ENCODE measurements around the gene PDE4DIP. TPM values are rescaled to one million over a fixed set of nuclear protein-coding genes. Genes with fewer than 3 reads are reported as not detected.
"Not testable (repeated sequence)": the region's sequence is repeated elsewhere in the genome, so short reads cannot be mapped to it uniquely, and the experiment has no call there.

The PDE4DIP gene
- total RNA-seq, 1 donor, result 228 TPM

DNA sequence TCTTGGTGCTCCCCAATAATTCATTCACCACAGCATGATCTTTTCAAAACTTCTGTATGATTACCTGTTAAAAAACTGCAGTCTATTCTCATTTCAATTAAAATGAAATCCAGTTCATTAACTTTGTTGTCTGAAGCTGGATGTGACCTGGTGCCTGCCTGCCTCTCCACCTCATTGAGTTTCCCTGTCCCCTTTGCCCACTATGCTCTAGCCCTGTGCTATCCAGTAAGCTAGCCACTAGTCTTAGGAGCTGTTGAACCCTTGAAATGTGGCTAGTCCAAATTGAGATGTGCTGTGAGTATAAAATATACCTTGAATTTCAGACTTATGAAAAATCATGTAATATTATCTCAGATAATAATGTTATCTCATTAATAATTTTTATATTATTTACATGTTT, 114.1 kb downstream of the PDE4DIP start:
- not testable (repeated sequence) for H3K4me3 ChIP-seq (ENCODE audit: low read depth, low read length); DNase-seq (ENCODE audit: low read depth)

DNA sequence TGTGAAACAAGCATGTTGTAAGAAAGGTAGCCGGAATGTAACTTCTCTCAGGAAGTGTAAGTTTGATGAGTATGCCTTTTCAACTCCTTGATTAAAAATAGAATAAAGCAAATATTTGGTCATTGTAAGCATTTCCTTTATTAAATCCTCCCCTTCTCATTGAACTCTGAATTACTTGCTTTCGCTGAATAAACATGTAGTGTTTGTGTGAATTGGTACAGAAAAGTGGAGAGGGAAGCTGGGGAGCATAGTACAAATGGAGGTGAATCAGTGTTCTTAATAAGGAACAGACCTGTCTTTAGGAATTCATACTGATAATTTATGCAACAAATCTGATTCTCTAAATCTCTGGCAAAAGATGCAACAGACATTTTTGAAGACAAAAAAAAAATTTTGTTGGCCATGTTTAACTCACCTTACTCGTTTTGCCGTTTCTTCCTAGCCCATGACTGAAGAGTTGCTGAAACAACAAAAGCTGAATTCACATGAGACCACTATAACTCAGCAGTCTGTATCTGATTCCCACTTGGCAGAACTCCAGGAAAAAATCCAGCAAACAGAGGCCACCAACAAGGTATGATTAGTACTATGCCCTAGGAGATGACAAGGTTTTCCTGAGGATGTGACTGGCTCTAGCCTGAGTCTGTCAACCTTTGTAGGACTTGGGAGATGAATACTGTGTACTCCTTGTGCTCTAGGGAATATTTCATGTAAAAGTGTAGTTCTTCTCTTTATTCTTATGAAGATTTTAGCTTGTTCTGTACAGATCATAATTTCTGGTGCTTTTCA, 116.2 kb downstream of the PDE4DIP start:
- H3K4me3 ChIP-seq (ENCODE audit: low read depth, low read length); DNase-seq (ENCODE audit: low read depth): not testable (repeated sequence)

DNA sequence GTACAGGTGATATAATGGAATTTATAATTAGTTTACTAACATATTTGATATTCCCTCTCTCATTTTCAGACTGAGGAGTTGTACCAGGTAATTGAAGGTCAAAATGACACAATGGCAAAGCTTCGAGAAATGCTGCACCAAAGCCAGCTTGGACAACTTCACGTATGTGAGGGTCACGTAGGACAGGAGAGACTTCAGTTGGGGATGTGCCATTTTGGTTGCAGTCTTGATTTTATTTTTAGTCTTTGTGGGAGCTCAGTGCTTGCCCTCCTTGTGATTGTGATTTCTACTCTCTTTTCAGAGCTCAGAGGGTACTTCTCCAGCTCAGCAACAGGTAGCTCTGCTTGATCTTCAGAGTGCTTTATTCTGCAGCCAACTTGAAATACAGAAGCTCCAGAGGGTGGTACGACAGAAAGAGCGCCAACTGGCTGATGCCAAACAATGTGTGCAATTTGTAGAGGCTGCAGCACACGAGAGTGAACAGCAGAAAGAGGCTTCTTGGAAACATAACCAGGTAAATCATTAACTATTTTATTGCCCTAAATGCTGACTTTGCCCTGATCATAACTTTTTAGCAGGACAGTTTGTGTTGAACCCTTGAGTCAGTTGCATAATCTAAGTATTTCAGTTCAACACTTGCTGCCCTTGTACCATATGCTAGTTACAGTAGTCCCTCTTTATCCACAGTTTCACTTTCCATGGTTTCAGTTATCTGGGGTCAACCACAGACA, 118.1 kb downstream of the PDE4DIP start:
- DNase-seq (ENCODE audit: low read depth); H3K4me3 ChIP-seq (ENCODE audit: low read depth, low read length): not testable (repeated sequence)

DNA sequence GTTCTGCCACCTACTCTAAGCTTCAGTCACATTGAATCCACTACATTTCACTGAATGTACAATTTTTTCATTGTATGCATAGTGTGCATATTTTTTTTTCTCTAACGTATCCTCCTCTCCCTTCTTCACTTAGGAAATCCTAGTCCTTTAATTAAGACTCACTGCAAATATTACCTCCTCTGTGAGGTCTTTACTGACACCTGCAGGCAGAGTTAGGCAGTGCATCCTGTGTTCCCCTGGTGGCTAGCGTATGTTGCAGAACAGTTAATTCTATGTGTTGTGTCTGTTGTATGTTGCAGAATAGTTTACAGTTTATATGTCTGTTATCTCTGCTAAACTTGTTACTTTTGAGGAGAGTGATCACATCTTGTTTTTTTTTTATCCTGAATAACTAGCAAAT, 121.9 kb downstream of the PDE4DIP start:
- DNase-seq (ENCODE audit: low read depth); H3K4me3 ChIP-seq (ENCODE audit: low read depth, low read length): not testable (repeated sequence)

DNA sequence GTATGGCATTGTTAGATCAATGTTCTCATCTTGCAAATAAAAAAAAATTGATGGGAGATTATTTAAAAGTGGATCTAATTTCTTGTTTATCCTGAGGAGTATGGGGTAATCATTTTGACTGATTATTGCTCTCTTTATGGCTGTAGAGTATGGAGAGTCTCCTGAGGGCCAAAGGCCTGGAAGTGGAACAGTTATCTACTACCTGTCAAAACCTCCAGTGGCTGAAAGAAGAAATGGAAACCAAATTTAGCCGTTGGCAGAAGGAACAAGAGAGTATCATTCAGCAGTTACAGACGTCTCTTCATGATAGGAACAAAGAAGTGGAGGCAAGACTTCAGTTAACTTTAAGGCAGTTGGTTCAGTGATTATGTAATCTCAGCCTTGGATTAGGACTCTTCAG, 123.4 kb downstream of the PDE4DIP start:
- not testable (repeated sequence) for DNase-seq (ENCODE audit: low read depth); H3K4me3 ChIP-seq (ENCODE audit: low read depth, low read length)

DNA sequence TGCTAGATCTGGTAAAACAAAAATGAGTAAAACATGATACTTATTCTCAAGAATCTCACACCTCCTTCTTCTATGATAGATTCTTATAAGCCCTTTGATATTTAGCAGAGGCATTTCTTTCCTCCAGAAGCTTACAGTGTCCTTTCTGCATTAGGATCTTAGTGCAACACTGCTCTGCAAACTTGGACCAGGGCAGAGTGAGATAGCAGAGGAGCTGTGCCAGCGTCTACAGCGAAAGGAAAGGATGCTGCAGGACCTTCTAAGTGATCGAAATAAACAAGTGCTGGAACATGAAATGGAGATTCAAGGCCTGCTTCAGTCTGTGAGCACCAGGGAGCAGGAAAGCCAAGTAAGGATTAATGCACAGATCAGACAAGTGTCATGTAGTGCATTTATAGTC, 124.5 kb downstream of the PDE4DIP start:
- not testable (repeated sequence) for H3K4me3 ChIP-seq (ENCODE audit: low read depth, low read length); DNase-seq (ENCODE audit: low read depth)

DNA sequence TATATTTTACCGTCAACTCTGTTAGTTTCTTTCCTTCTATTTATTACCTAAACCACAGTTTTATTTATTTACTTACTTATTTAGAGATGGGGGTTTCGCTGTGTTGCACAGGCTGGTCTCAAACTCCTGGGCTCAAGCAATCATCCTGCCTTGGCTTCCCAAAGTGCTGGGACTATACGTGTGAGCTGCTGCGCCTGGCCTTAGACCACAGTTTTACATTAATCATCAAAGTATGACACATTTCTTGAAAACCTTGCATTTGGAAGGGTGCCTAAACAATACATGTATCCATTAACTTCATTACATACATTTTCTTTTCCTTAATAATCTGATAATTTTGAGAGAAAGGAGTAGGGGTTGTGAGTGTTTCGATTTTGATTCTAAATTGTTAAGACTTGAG, 124.9 kb downstream of the PDE4DIP start:
- not testable (repeated sequence) for H3K4me3 ChIP-seq (ENCODE audit: low read depth, low read length); DNase-seq (ENCODE audit: low read depth)

DNA sequence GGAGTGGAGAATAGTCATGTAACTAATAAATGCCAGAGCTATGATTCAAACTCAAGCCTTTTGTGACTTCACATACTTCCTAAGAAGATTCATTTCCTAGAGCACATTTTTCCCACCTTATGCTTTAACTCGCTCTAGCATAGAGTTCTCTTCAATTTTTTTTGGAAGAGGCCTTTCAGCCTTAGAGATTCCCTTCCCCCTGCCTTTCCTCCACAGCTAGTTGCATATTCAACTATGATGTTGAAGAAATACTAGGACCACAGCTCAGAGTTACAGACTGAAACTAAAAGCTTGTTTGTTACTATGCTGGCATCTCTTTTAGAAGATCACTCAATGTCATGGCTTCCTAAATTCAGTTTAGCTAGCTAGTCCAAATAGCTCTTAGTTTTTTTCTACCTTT, 131.2 kb downstream of the PDE4DIP start:
- H3K4me3 ChIP-seq (ENCODE audit: low read depth, low read length), result not testable (repeated sequence)
- peak; percentile 63 for DNase-seq (ENCODE audit: low read depth)

DNA sequence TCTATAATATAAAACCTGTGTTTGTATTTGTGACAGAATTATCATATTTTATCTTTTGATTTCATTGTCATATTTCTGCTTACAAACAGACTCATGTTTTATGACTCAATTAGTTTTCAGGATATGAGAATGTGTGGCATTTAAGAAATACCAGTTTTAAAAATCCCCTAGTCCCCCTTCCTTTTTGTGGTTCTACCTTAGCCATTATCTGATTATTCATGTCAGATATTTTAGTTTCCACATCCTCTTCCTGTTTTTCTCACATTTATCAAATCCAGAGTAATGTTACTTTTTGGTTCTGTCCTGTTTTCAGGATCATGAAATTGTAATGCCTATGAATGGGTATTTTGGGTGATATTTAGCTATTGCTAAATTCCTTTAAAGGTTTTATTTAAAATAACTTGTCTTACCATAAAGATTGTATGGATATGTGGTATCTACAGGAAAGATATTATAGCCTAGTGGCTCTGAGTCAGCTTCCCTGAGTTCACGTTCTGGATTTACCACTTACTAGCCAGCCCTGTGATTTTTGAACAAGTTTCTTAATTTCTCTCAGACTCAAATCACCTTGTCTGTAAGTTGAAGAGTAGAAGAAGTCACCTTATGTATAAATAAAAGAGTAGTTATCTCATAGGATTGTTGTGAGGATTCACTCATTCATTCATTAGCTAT, 131.8 kb downstream of the PDE4DIP start:
- peak; percentile 6 for DNase-seq (ENCODE audit: low read depth)
- H3K4me3 ChIP-seq (ENCODE audit: low read depth, low read length), result not testable (repeated sequence)

DNA sequence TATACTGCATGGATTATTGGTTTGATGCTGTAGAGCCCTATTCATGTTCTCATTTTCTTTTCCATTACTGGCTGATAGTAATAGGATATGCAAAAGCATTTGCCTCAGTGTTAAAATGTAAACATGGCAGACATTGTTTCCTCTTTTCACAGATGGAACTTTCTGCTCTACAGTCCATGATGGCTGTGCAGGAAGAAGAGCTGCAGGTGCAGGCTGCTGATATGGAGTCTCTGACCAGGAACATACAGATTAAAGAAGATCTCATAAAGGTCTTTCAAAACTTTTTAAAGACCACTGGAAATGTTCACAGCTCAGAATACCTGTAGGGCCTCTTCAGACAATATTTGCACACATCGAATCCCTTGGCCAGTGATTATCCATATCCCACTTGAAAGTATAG, 133.6 kb downstream of the PDE4DIP start:
- not testable (repeated sequence) for DNase-seq (ENCODE audit: low read depth); H3K4me3 ChIP-seq (ENCODE audit: low read depth, low read length)

DNA sequence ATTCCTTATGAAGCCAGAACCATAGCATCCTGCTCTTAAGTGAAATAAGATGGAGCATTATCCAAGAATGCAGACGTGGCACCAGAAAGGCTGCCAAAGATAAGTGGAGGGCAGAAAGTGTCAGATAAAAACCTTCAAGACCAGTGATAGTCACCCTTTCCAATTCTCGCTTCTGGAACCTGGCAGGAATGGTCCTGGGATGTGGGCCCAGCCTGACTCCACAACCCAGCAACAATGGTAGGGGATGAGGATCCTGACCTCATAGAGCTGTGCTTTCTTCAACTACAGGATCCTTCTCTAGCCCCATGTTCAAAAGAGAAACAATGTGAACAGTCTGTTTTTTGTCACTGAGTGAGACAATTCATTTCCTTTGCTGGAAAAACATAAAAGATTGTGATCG, 145.2 kb downstream of the PDE4DIP start:
- H3K4me3 ChIP-seq (ENCODE audit: low read depth, low read length), result not testable (repeated sequence)
- peak; percentile 11 for DNase-seq (ENCODE audit: low read depth)

DNA sequence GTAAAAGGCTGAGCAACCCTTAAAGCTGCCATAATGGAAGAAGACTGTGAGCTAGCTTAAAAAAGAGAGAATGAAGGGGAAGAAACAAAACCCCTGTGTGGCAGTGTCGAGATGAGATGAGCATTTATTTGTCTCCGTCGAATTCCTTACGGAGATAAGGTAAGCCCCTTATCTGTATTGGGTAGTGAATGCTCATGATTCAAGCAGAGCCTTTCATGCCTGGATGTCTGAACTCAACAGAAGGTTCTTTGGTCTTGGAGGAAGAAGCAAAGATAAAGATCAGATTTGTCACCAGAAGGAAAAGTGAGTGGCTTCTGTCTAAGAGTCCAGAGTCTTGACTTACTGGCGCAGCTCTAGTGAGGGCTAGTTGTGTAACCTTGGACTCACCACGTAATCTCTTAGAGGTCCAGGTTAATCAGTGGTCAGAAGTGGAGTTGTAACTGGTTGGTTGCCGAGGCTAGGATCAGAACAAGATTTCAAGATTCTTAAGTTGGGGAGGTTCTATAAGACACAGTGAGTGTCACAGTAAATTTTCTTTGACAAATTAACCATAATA, 146.1 kb downstream of the PDE4DIP start:
- not testable (repeated sequence) for H3K4me3 ChIP-seq (ENCODE audit: low read depth, low read length); DNase-seq (ENCODE audit: low read depth)

DNA sequence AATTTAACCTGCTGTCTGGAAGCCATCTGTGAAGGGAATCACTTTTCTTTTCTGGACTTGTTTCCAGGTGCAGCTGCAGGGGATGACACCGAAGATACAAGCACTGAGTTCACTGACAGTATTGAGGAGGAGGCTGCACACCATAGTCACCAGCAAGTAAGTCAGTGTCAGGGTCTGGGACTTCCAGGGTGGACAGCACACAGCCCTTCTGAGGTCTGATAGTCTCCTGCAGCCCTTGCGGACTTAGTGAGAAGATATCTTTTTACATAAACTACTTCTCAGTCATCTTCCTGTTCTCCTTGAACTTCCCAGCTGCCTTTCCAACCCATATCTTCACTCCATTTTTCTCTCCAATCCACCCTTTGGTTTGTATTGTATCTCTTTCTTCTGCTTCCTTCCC, 147.6 kb downstream of the PDE4DIP start:
- not testable (repeated sequence) for H3K4me3 ChIP-seq (ENCODE audit: low read depth, low read length); DNase-seq (ENCODE audit: low read depth)

DNA sequence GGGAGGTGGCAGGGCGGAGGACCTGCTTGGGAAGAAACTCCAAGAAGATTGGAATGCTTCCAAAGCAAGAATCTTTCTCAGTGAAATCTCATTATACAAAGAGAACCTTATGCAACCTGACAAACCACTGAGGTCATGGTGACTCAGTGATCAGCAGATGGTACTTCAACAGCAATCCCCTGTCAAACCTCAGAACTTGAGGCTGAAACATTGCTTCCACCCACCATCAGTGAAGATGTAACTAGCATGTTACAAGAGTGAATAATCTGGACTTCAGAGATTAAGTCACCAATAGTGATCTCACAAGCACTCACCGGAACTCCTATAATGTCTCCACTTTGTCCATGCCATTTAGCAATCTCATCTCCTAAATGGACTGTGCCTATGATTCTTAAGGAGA, 148.1 kb downstream of the PDE4DIP start:
- not testable (repeated sequence) for DNase-seq (ENCODE audit: low read depth); H3K4me3 ChIP-seq (ENCODE audit: low read depth, low read length)

DNA sequence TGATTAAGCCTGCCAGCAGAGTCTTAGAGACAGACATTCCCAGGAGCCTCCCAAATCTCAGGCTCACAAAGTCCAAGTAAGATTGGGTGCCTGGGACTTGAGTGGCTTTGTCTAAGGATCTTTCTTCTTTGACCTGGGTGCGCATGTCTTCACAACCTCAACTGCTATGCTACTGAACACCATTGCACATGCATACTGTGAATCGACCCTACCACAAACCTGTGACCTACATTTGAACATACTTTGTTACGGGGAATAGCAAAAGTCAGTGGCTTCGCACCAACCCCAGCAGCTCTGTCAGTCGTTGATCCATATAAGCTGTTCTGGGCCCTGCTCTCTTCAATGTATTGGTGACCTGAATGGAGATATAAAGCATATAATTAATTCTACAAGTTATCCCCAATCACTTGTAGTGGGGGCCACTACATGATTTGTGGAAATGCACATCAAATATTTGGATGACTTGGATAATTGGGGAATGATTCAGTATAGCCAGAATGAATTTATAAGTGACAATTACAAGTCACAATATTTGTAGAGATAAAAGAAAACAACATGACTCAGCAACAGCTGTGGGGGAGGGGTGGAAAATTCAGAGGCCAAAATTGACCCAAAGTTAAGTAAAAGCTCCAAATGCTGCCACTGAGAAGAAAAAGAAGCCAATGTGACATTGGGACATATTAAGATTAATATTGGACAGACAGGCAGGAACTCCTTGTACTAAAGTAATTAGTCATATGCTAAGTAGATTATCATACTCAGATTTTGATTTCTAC, 152.4 kb downstream of the PDE4DIP start:
- DNase-seq (ENCODE audit: low read depth), result peak; percentile 2
- not testable (repeated sequence) for H3K4me3 ChIP-seq (ENCODE audit: low read depth, low read length)

DNA sequence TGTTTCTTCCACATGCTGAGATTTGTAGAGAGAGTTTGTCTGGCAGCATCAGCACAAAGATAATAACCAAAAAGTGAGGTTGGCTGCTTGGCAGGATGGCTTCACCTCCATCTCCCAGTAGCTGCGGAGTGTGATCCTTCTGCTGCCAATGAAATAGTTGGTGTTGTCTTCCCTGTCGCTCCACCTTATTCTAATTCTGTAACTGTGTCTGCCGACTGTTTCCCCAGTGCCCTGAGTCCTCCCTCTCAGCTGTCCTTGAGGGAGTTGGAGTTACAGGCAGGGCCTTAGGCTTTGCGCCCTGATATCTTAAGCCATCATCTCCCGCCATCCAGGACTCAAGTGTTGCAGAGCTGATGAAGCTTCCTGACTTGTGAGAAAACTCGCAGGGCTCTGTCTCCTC, 153.2 kb downstream of the PDE4DIP start:
- DNase-seq (ENCODE audit: low read depth); H3K4me3 ChIP-seq (ENCODE audit: low read depth, low read length): not testable (repeated sequence)

DNA sequence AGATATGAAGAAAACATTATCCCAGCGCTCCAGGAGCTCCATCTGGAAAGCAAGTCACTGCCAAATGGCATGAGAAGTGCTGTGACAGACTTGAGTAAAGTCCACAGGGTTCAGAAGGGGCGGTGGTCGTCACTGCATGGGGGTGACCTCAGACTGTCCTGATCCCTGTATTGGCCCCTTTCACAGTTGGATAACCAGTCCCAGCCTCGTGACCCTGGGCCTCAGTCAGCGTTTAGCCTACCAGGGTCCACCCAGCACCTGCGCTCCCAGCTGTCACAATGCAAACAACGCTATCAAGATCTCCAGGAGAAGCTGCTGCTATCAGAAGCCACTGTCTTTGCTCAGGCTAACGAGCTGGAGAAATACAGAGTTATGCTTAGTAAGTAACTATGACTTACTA, 158.4 kb downstream of the PDE4DIP start:
- H3K4me3 ChIP-seq (ENCODE audit: low read depth, low read length); DNase-seq (ENCODE audit: low read depth): not testable (repeated sequence)

DNA sequence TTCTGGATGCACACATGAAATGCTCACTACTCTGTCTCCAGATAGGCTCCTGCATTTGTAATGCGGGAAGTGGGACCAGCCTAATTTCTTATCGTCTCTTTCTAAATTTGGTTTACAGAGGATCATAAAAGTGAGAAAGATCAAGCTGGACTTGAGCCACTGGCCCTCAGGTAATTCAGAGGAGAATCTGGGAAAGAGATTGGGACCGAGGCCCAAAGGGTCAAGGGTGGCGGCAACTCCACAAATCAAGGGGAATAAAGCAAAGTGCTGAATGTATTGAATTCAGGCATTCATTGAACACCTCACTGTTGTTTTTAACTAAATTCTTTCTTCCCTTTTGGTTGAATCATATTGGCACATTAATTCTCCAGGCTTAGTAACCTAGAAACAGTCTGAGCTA, 164.1 kb downstream of the PDE4DIP start:
- not testable (repeated sequence) for H3K4me3 ChIP-seq (ENCODE audit: low read depth, low read length); DNase-seq (ENCODE audit: low read depth)
